GM12864 (cell line): ENCODE measurements around the gene GUCD1.

Experiments
- DNase-seq: peaks from one replicate; pipeline ENCODE4 v3.0.0-alpha.2; 2011; ENCODE audit warnings: low read depth
- H3K4me3 ChIP-seq: 2 replicates; pipeline ENCODE4 v1.5.1; 2011; ENCODE audit warnings: mild to moderate bottlenecking, low read depth, low read length, control low read depth
- CTCF ChIP-seq: IDR thresholded peaks from 2 replicates; pipeline ENCODE4 v1.5.1; 2011; ENCODE audit warnings: low read depth, mild to moderate bottlenecking, moderate library complexity, low read length, control low read depth, inconsistent platforms; ENCODE audit errors: missing control alignments

GUCD1 gene

GRCh38 chr22:24501301-24502005, 53.5 kb downstream of the GUCD1 start:
- DNase-seq: no peak
- TF ChIP-seq CTCF: no peak
- H3K4me3 ChIP-seq: no peak overlapping the region

GRCh38 chr22:24500277-24500820, 54.6 kb downstream of the GUCD1 start:
- no peak for DNase-seq

GRCh38 chr22:24499706-24500276, 55.1 kb downstream of the GUCD1 start:
- DNase-seq: no peak
- TF ChIP-seq CTCF: no peak
- no peak overlapping the region for H3K4me3 ChIP-seq

More at GRCh38 chr22:24500277-24500820, 54.6 kb downstream of the GUCD1 start:
- H3K4me3 ChIP-seq: no peak overlapping the region
- TF ChIP-seq CTCF: no peak

GRCh38 chr22:24498824-24499223, 56.1 kb downstream of the GUCD1 start:
- no peak for TF ChIP-seq CTCF
- no peak for DNase-seq
- H3K4me3 ChIP-seq: no peak overlapping the region

GRCh38 chr22:24497841-24498258, 57.1 kb downstream of the GUCD1 start:
- H3K4me3 ChIP-seq: no peak overlapping the region
- no peak for DNase-seq
- no peak for TF ChIP-seq CTCF

GRCh38 chr22:24496661-24497060, 58.3 kb downstream of the GUCD1 start:
- no peak for DNase-seq
- TF ChIP-seq CTCF: no peak
- H3K4me3 ChIP-seq: no peak overlapping the region
